ENCODE results near the gene AP1S3.
A peak's percentile ranks its signal among the peaks of the same experiment; 100 is the strongest.

AP1S3 gene

DNA sequence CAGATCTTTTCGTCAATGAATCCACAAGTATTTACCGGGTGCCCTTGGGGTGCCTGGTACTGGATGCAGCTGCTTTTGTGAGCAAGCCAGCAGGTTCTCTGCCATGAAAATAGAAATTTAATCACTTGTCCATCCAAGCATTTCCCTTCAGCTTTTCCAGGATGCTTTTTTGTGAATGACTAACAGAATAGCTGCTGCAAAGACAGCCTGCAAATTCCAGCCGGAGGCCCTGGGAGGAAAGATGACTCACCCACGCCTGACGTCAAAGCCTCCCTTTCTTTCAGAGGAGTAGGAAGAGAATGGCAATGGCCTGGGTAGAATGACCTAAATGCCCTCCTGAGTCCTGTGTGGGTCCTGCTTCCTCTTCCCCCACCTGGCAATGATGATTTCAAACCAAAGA lies 111.9 kb downstream of the AP1S3 start:
- peaks cover 17% of the 10 kb centered on the region for H3K4me1 ChIP-seq
- H3K27me3 ChIP-seq = no peaks in the 10 kb centered on the region
- H3K9me3 ChIP-seq = no peaks in the 10 kb centered on the region
- H3K36me3 ChIP-seq = no peaks in the 10 kb centered on the region
- peak overlapping the region; percentile 43 for H3K4me3 ChIP-seq (ENCODE audit: low read depth, low read length)
- TF ChIP-seq, protein P1, sequence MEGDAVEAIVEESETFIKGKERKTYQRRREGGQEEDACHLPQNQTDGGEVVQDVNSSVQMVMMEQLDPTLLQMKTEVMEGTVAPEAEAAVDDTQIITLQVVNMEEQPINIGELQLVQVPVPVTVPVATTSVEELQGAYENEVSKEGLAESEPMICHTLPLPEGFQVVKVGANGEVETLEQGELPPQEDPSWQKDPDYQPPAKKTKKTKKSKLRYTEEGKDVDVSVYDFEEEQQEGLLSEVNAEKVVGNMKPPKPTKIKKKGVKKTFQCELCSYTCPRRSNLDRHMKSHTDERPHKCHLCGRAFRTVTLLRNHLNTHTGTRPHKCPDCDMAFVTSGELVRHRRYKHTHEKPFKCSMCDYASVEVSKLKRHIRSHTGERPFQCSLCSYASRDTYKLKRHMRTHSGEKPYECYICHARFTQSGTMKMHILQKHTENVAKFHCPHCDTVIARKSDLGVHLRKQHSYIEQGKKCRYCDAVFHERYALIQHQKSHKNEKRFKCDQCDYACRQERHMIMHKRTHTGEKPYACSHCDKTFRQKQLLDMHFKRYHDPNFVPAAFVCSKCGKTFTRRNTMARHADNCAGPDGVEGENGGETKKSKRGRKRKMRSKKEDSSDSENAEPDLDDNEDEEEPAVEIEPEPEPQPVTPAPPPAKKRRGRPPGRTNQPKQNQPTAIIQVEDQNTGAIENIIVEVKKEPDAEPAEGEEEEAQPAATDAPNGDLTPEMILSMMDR (IDR thresholded peaks at IDR 0.05; ENCODE audit: low read depth, low read length) = no peak
- peak; percentile 86 for DNase-seq

DNA sequence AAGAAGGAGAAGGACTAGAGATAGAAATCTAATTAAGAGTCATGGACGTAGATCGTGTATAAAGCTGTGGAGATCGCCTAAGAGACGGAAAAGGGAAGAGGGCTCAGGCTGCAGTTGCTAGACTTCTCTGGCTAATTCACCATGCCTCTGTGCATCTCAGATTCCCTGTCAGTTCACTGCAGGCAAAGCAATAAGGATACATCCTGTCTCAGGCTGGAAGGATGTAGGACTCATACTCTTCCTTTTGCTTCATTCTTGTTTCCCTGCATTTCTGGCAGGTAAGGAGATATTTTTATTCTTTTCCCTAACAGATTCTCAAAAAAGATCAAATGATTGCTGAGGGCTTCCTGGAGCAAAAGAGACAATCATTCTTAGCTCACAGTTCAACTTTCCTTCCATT lies 112.5 kb downstream of the AP1S3 start:
- DNase-seq = no peak

DNA sequence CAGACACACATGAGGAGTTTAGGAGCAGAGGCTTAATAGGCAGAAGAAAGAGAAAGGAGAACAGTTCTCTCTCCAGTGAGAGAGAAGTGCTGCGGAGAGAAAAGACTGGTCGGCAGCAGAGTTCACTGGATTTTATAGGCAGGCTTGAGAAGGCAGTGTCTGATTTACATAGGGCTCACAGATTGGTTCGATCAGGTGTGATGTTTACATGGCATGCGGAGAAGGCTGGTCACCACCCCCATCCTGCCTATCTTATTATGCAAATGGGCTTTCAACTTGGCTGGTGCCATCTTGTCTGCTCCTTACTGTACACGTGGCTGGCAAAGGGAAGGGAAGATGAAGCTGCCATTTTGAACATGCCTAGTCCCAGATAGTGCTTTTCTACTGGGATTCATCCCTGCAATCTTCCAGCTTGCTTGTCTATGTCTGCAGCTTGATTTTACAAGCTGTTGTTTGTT lies 113.4 kb downstream of the AP1S3 start:
- Histone ChIP-seq H3K4me3 (ENCODE audit: low read depth, low read length) (peak overlapping the region; percentile 42), H3K9me3 (no peaks in the 10 kb centered on the region), H3K36me3 (no peaks in the 10 kb centered on the region), H3K4me1 (peaks cover 17% of the 10 kb centered on the region), H3K27me3 (no peaks in the 10 kb centered on the region)
- peak; percentile 89 for DNase-seq
- TF ChIP-seq, protein P1 (IDR thresholded peaks at IDR 0.05; ENCODE audit: low read depth, low read length) = no peak

More for the DNA sequence above, 112.5 kb downstream of the AP1S3 start:
- TF ChIP-seq, protein P1 (IDR thresholded peaks at IDR 0.05; ENCODE audit: low read depth, low read length) = no peak
- Histone ChIP-seq H3K4me3 (ENCODE audit: low read depth, low read length) (peak overlapping the region; percentile 43), H3K9me3 (no peaks in the 10 kb centered on the region), H3K4me1 (peaks cover 17% of the 10 kb centered on the region), H3K36me3 (no peaks in the 10 kb centered on the region), H3K27me3 (no peaks in the 10 kb centered on the region)

DNA sequence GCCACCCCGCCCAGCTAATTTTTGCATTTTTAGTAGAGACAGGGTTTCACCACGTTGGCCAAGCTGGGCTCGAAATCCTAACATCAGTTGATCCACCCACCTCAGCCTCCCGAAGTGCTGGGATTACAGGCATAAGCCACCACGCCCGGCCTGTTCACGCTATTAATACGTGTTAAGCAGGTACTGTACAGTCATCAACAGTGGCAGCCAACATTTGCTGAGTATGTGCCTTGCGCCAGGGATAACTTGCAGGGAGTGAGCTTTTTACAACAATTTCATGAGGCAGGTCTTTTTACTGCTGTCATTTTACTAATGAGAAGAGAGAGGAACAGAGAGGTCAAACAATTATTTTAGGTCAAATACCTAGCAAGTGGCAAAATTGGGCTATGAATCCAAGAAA lies 115.2 kb downstream of the AP1S3 start:
- Histone ChIP-seq H3K27me3 (no peaks in the 10 kb centered on the region), H3K4me3 (ENCODE audit: low read depth, low read length) (no peak overlapping the region), H3K9me3 (no peaks in the 10 kb centered on the region; the same call in 1 of the 2 replicates), H3K36me3 (no peaks in the 10 kb centered on the region), H3K4me1 (peaks cover 17% of the 10 kb centered on the region)
- TF ChIP-seq, protein P1 (IDR thresholded peaks at IDR 0.05; ENCODE audit: low read depth, low read length) = no peak
- DNase-seq = no peak

DNA sequence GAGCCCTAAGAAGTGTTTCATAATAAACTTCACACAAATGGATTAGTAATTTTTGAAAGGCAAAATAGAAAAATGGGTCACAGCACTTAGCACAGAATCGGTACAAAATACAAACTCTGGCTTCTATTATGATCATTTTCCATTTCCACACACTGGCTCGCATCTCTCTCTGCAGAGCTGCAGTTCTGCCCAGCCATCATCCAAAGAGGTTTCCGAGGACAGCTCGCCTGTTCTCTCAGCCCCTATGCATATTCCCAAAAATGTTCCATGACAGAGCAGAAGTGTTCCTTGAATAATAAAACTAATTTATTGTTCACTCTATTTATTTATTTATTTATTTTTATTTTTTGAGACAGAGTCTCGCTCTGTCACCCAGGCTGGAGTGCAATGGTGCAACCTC lies 115.6 kb downstream of the AP1S3 start:
- DNase-seq = no peak
- TF ChIP-seq, protein P1 (IDR thresholded peaks at IDR 0.05; ENCODE audit: low read depth, low read length) = no peak
- H3K4me1 ChIP-seq = peaks cover 17% of the 10 kb centered on the region
- no peaks in the 10 kb centered on the region; the same call in 1 of the 2 replicates for H3K9me3 ChIP-seq
- H3K36me3 ChIP-seq = no peaks in the 10 kb centered on the region
- H3K27me3 ChIP-seq = no peaks in the 10 kb centered on the region
- no peak overlapping the region for H3K4me3 ChIP-seq (ENCODE audit: low read depth, low read length)

DNA sequence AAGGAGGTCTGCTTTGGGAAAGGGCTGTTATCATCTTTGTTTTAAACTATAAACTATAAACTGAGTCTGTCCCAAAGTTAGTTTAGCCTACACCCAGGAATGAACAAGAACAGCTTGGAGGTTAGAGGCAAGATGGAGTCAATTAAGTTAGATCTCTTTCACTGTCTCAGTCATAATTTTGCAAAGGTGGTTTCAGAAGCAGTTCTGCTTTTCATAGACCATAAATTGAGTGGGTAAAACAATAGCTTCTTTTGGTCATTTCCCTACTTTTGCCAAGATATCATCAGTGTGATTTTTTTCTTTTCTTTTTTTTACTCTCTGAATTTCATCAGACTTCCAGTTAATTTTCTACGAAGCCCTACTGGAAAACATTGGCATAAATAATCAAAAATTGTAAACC lies 117.0 kb downstream of the AP1S3 start:
- H3K27me3 ChIP-seq = no peaks in the 10 kb centered on the region
- no peak for DNase-seq
- TF ChIP-seq, protein P1 (IDR thresholded peaks at IDR 0.05; ENCODE audit: low read depth, low read length) = no peak
- H3K9me3 ChIP-seq = no peaks in the 10 kb centered on the region; the same call in 1 of the 2 replicates
- H3K4me3 ChIP-seq (ENCODE audit: low read depth, low read length) = no peak overlapping the region
- H3K36me3 ChIP-seq = no peaks in the 10 kb centered on the region
- peaks cover 10% of the 10 kb centered on the region for H3K4me1 ChIP-seq
